T-helper 2 cell (primary cell): ENCODE measurements around the gene ZNF664.
"Not testable (repeated sequence)": the region's sequence is repeated elsewhere in the genome, so short reads cannot be mapped to it uniquely, and the experiment has no call there.

Experiments used
- DNase-seq, 5 experiments: peaks; one replicate each; pipeline versions ENCODE4 v3.0.0 to v3.0.0-alpha.2; 2012 to 2022

Gene ZNF664

DNA sequence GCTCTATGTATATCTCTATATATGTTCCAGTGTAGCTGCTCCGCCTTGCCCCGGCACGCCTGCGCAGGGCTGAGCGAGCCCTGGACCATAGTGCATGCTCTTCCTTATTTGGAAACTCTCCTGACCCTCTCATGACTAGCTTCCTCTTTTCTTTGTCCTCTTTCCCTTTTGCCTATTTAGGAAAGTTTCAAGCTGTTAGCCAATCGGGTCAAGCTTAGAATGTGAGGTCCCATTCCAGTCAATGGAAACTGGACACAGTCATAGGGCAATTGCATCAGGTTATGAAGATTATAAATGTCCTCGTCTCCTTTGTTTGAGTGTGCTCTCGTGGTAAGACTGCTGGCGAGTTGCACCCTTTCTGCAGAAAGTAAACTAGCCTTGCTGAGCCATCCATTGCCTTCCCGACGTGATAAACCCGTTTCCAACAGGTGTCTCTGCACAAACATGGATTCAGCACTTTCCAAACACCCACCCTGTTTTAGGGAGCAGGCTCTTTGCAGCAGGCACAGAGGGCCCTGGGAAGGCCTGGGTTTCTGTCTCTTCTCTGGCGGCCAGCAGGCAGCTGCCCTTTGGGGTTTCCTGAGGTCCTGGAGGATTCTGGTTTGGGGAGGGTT is 31.3 kb upstream of the ZNF664 start:
- DNase-seq: no peak

DNA sequence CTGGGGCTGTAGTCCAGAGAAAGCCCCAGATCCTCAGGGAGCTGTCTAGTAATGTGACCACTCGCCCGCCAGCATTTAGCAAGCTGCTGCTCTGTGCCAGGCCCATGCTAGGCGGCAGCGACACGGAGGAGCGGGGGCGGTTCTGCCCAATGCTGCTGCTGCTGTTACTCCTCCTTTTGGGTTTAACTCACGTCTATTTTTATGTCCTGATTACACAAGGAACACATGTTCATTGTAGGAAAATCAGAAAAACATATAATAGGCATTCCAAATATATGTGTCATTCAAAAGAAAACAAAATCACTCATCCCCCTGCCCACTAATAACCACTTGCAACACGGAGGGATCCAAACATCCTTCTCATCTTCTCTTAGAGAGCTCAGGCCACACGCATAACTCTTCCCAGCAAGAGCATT is 30.8 kb upstream of the ZNF664 start:
- DNase-seq: no peak

GRCh38 chr12:123942911-123943648 is 29.9 kb upstream of the ZNF664 start:
- DNase-seq: no peak

- DNase-seq: no peak
Measured at GRCh38 chr12:123943816-123944215, 29.2 kb upstream of the ZNF664 start.

DNA sequence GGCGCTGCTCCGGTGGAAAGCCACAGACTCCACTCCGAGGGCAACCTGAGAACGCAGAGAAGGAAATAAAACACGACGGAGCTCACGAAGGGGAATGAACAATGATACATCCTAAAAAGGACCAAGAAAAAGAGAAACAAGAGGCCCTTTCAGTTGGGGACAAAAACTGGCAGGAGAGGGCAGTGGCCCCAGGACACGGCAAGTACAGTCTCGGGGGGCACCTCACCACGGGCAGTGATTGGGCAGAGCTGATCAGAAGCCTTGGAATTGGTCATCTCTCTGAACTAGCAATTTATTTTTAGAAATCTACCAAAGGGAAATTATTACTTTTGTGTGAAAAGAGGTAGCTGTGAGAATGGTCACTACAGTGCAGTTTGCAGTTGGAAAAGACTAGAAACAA is 28.3 kb upstream of the ZNF664 start:
- no peak for DNase-seq

GRCh38 chr12:123945287-123946151 is 27.5 kb upstream of the ZNF664 start:
- no peak for DNase-seq

DNA sequence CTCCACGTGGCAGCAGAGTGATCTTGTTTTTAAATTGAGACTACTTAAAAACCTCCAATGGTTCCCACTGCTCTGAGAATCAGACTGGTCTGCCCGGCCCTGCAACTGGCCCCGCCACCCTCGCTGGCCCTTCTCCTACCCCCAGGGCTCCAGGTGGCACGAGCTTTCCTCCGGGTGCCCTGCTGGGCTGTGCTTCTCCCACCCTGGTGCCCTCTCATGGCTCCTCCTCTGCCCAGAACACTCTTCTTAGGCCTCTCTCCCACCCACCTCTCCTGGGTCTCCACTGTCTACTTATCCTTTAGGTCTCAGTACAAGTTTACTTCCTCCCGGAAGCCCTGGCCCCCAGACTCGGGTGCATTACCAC is 26.9 kb upstream of the ZNF664 start:
- no peak for DNase-seq

GRCh38 chr12:123946516-123947505 is 26.2 kb upstream of the ZNF664 start:
- DNase-seq: not testable (repeated sequence)

- DNase-seq: not testable (repeated sequence)
Measured at GRCh38 chr12:123947531-123947930, 25.5 kb upstream of the ZNF664 start.

DNA sequence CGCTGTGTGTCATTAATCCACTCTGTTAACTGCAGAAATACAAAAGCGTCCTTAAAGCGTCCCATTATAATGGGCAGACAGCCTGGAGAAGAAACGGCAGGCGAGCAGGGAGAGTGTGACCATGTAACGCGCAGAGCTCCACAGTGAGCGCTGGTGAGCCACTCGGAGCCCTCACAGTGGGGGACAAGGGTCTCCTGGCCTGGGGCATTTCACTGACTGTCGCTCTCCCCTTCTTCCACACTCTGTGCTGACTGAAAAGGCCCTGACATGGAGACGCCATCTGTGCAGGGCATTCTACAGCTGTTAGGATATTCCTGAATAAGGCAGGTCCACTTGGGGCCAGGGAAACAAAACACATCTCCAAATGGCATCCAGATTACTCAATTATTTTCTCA is 24.6 kb upstream of the ZNF664 start:
- no peak for DNase-seq

GRCh38 chr12:123948796-123949769 is 23.9 kb upstream of the ZNF664 start:
- no peak for DNase-seq

- DNase-seq: no peak
Measured at GRCh38 chr12:123949770-123950165, 23.2 kb upstream of the ZNF664 start.

- no peak for DNase-seq
Measured at GRCh38 chr12:123950476-123951349, 22.3 kb upstream of the ZNF664 start.

- DNase-seq: no peak
Measured at GRCh38 chr12:123951467-123951866, 21.5 kb upstream of the ZNF664 start.

DNA sequence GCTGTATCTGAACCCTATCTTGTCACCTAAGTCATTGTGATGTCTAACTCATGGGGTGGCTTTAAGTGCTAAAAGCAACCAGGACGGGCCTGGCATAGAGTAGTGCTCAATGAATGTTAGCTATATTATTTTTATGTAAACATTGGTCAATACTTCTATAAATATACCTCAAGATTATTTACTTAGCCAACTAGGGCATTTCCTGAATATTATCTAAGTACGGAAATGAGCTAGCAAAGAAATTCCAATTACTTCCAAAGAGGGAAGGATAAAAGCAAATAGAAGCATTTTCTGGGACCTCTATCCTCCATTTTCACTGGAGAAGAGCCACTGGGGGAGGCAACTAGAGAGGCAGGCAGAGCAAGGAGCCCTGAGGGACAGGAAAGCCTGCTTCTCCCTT is 21.0 kb upstream of the ZNF664 start:
- DNase-seq: no peak

DNA sequence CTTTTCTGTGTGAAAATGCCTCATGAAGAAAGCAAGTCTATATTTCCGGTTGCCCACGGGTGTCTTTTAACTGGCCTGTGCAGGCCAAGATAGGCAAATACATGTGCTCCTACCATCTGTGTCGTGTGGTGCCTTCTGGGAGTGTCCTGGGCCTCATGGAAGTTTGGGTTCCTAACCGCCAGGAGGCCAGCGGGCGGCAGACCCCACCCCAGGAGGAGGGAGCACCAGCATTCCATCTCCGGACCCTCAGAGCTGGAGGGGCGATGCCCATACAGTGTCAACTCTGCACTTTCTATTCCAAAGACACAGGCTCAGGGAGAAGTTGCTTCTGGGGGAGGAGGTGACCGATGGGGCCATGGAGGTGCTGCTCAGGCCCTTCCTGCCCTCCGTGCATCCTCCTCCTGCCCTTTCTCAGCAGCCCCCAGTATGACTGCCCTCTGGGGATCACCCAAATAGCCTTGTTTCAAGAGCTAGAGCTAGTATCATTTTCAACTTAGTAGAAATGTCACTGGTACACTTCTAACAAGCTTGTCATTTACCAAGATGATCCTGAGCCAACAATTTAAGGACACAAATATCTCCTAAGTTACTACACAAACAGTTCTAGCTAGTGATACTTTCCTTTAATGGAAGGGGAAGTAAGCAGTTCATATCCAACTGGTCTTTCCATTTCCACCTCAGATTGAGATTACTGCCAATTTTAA is 18.2 kb upstream of the ZNF664 start:
- no peak for DNase-seq

DNA sequence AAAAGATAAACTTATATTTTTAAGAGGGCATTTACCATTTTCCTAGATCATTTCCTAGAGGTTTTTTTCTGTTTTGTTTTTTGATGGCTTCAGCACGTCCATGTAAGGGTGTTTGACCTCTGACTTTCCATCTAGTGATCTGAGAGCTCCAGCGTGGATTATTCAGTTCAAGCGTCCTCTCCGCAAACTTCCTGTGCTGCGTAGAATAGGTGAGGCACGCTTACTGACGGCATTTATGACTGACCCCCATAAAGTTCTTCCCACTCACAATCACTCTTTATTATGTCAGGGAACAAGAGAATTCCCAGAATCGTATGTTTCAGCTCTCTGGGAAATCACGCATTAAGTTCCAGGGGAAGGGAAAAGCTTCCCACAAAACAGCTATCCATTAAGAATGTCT is 16.8 kb upstream of the ZNF664 start:
- DNase-seq: no peak

DNA sequence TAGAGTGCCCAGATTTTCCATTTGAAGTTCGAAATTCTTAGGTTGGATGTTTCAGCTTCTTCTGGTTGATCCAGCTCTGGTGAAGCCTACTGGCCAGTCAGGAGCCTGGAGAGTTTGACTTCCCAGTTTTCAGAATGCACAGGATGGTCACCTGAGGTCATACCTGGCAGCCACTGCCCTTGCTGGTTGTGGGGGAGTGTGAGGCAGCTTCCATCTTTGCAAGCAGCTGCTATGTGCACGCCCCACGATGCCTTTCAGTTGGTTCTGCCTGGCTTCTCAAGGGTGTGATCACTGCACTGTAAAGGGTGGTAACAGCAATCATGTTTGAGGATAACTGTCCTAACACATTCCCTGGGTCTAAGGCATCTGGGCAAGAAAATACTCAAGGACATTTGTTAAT is 15.8 kb upstream of the ZNF664 start:
- DNase-seq: no peak

- DNase-seq: no peak
Measured at GRCh38 chr12:123958462-123958861, 14.6 kb upstream of the ZNF664 start.

- no peak for DNase-seq
Measured at GRCh38 chr12:123958876-123959275, 14.1 kb upstream of the ZNF664 start.
